ENCODE results near the gene FAM200C.

DNA sequence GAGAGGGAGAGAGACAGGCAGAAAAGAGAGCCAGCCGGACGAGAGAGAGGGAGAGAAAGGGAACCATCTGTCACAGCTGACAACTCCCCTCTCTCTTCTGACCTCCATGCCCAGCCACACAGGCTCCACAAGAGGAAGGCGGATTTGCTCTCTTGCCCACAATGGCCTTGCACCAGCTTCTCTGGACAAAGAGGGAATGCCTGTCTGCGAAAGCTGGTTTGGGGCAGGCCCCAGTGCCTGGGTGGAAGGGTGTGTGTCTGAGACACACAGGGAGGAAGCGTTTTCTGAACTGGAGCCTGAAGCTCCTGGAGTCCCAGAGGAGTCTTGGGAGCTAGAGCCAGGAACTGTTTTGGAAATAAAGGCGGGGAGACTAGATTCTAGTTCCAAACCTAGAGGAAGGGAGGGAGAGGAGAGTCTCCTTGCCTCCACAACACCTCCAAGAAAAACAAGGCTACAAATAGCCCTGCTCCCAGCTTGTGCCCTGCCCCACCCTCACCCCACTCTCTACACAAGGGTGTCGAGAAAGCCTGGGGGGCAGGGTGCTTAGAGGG lies 41.9 kb downstream of the FAM200C start:
- TF ChIP-seq CTCF (IDR thresholded peaks at IDR 0.05; ENCODE audit: insufficient read depth, low read length, poor library complexity, severe bottlenecking), result no peak
- no peak for TF ChIP-seq EZH2phosphoT487 (conservative IDR thresholded peaks at IDR 0.05; ENCODE audit: low read length)

Measured in SU-DHL-6 (cell line).